Stimulated activated CD8-positive, alpha-beta memory T cell treated with anti-CD3 and anti-CD28 coated beads, Interleukin-12 subunit alpha, Interleukin-12 subunit beta, amount 100 ng/mL, for 1 hour (primary cell): ENCODE results near the gene GNAI1.

ENCODE experiments used
- DNase-seq: peaks from one replicate; pipeline ENCODE4 v3.0.0-alpha.2; 2020; ENCODE audit warnings: low read depth

The GNAI1 gene

GRCh38 chr7:80134536-80135308, at the start of gene GNAI1:
Gene GNAI1, plus strand, starts transcription at chr7:80134831. Its CDS starts 330 bp downstream, at chr7:80135161.
- no peak for DNase-seq

GRCh38 chr7:80087051-80087770, 47.4 kb upstream of the GNAI1 start:
- DNase-seq, result no peak

GRCh38 chr7:80087771-80088170, 46.9 kb upstream of the GNAI1 start:
- DNase-seq, result no peak

- DNase-seq, result no peak
These were observed 45.9 kb upstream of the GNAI1 start for GRCh38 chr7:80088705-80089104.

GRCh38 chr7:80089366-80089765, 45.3 kb upstream of the GNAI1 start:
- no peak for DNase-seq

GRCh38 chr7:80093349-80093748, 41.3 kb upstream of the GNAI1 start:
- no peak for DNase-seq

GRCh38 chr7:80095545-80095944, 39.1 kb upstream of the GNAI1 start:
- no peak for DNase-seq

- DNase-seq, result no peak
These were observed 36.9 kb upstream of the GNAI1 start for GRCh38 chr7:80097756-80098155.

GRCh38 chr7:80098795-80099194, 35.8 kb upstream of the GNAI1 start:
- DNase-seq, result no peak

- no peak for DNase-seq
These were observed 34.4 kb upstream of the GNAI1 start for GRCh38 chr7:80100254-80100653.

- DNase-seq, result no peak
These were observed 28.8 kb upstream of the GNAI1 start for GRCh38 chr7:80105701-80106408.

GRCh38 chr7:80106498-80107113, 28.0 kb upstream of the GNAI1 start:
- no peak for DNase-seq

- no peak for DNase-seq
These were observed 27.4 kb upstream of the GNAI1 start for GRCh38 chr7:80107278-80107677.

GRCh38 chr7:80110376-80110775, 24.3 kb upstream of the GNAI1 start:
- no peak for DNase-seq

- no peak for DNase-seq
These were observed 20.5 kb upstream of the GNAI1 start for GRCh38 chr7:80114159-80114558.

GRCh38 chr7:80124526-80125264, 9.9 kb upstream of the GNAI1 start:
- no peak for DNase-seq

GRCh38 chr7:80127412-80128160, 7.0 kb upstream of the GNAI1 start:
- no peak for DNase-seq

- DNase-seq, result no peak
These were observed 5.7 kb upstream of the GNAI1 start for GRCh38 chr7:80128918-80129317.

- no peak for DNase-seq
These were observed 4.8 kb upstream of the GNAI1 start for GRCh38 chr7:80129785-80130184.

- DNase-seq, result no peak
These were observed 2.8 kb upstream of the GNAI1 start for GRCh38 chr7:80131675-80132435.
